HG02870 (cell line): ENCODE results near the gene GRM4.
"Not testable (repeated sequence)": the region's sequence is repeated elsewhere in the genome, so short reads cannot be mapped to it uniquely, and the experiment has no call there.

Experiments
- ATAC-seq: cut with Tn5 transposase; IDR thresholded peaks from one replicate; pipeline ENCODE4 v1.9.1; 2021; ENCODE audit warnings: mild to moderate bottlenecking, moderate library complexity; ENCODE audit not compliant: unreplicated experiment

The GRM4 gene

DNA sequence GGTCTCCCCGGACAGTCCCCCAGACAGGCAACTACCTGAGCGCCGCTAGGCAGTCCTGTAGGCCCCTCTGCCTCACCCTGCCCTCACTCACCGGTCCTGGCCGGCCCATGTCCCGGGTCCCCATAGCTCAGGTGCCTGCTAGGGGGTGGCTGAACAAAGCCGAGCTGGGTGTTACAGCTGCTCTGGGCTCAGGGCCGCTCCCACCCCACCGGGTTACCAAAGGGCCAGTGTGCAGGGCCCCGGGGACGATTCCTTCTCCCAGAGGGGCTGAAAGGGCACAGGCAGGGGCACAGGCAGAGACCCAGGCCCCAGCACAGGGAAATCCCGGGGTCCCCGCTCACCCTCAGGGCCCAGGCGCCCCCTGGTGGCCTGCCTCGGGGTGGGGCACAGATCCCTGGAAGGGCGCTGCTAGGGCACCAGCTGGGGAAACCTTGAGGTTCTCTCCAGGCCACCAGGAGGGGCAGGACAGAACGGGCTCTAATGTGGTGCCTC lies 118.4 kb downstream of the GRM4 start:
- no peak for ATAC-seq

DNA sequence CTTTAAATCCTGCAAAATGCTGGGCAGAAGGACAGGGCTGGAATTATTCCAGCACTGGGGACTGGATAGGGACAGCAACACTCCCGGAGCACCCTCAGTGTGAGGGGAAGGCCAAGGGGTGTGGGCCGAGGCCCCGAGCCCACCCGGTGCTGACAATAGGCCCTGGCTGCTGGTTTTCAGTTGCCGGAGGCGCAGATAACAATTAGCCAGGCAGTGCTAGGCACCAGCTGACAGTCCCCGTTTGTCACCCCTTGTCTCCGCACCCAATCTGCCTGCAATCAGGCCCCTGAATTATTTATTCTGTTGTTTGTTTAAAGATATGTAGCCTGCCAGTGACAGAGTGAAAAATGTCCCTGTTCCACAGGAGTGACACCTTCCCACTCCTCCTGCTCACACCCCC lies 120.0 kb downstream of the GRM4 start:
- no peak for ATAC-seq

DNA sequence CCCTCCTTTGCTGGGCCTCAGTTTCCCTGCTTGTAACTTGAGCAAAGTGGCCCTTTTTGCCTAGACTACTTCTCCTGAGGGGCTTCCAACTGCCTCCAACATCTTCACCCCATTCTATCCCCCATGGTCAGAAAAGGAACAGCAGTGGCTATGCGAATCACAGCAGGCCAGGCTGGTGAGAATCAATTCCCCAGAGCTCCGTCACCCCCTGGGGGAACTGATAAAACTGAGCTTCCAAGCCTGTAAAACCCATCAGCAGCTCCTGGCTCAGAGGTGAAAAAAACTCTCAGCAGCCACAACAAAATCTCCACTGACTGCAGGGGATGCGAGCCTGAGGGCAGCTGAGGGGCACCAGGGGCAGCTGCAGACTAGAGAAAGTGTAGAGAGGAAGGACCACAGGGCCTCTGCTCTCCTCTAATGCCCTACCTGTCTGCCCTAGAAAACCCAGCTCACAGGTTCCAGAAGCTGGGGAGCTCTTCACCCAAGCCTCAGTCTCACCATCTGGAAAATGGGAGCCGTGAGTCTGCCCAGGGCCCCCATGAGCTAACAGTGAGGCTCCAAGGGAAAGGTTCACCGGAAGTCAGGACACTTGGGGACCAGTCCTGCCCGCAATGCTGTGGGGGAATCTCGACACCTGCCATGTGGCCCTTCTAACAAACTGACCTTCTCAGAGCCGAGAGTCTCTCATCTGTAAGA lies 120.6 kb downstream of the GRM4 start:
- ATAC-seq, result no peak

DNA sequence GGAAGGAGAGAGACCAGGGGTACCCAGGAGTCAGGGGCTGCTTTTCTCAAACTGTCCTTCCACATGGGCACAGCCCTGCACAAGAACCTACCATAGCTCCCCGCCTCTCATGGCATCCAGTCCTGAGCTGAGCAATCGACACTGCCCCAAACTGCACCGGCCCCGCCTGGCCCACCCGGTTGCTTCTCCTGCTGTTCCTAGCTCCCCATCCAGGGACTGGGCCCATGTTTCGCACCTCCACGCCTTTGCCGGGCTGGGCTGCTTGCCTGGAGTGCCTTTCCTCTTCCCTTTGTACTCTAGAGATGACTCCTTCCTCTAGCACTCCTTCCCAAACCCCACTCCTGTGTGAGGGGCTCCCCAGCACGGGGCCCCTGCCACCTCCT lies 123.0 kb downstream of the GRM4 start:
- no peak for ATAC-seq

DNA sequence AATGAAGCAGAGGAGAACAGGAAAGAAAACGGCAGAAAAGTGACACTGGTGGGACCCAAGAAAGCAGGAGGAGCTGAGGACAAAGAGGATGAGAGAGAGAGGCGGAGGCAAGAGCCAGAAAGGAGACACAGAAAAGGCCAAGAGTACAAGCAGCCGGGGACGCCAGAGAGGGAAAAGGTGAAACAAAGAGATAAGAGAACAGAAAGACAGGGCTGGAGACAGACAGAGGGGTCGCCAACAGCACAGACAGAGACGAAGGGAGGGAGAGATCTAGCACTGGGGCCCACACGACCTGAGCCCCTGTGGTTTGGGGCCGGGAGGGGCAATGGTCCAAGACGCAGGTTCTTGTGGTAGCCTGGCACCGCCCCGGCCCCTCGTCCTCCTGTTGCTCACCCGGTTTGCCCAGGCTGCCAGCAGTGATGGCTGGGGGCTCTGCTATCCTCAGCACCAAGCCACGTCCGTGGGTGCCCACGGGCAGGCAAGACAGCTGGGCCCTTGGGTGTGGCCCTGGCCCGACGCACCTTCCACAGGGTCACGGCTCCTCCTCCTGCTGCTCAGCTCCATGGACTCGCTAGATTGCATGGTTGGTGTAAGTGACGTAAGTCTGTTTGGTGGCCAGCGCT lies 123.5 kb downstream of the GRM4 start:
- no peak for ATAC-seq

DNA sequence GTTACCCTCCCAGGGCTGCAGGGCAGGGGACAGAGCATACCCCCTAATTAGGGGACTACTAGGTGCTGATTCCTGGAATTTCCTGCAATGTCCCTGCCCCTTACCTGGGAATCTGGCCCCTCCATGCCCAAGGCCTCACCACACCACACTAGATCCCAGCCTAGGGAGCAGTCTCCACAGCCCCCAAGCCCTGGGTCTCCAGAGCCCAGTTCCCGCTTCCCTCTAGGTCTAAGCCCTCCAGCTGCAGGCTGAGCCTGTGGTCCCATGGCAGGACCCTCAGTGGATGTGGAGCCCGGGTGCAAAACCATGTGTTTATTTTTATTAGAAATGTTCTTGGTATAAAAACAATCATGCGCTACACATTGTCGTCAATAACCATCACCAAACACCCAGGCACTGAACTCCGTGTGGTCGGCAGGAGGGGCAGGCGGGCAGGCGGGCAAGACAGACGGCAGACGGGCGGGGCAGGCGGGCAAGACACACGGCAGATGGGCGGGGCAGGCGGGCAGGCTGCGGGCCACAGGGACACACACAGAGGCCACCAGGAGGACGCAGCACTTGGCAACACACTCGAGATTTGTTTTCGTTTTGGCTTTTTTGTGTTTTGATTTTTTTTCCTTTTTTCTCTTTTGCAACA lies 124.2 kb downstream of the GRM4 start:
- ATAC-seq, result no peak

DNA sequence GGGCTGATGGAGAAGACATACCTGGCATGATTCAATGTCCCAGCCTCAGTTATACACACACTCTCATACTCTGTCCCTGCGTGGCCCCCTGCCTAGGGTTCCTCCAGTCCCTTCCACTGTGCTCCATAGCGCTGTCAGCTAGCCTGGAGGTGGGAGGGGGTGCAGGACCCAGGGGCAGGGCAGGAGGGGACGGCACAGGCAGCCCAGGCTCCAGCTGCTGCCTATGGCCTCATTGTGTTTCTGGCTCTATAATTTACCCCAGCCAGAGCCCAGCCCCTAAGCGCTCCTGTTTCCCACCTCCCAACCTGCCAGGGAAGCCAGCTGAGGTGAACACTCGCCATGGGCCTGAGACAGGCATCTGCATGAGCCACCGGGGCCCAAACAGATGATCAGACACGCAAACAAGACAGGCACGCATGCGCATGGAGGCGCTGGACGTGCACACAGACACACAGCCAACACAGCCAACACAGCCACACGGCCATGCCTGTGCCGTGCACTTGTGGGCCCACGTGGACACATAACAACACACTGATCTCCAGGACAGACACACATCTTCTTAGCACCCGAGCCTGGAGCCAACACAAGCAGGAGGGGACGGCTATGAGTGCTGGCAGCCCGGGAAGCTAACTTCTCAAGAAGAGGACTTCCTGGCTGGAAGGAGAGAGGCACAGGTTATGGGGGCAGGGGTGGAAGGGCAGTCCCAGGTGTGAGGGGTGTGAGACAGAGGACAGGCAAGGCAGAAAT lies 124.9 kb downstream of the GRM4 start:
- ATAC-seq, result no peak

DNA sequence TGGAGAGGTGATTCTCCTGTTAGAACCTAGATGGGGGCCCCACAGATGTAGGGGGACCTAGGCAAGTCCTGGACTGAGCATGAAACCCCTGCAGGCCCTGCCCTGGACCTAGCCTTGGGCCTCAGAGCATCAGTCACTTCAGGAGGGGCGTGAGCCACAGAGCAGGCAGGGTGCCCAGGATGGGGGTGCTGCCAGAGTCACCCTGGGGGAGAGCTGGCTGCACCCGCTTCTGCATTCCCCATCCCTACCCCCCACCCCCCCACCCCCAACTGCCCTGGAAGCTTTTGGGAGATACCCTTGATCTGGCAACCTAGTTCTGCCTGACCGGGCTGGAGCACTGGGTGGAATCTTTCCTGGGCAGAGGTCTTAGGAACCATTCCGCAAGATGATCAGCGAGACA lies 125.6 kb downstream of the GRM4 start:
- no peak for ATAC-seq

DNA sequence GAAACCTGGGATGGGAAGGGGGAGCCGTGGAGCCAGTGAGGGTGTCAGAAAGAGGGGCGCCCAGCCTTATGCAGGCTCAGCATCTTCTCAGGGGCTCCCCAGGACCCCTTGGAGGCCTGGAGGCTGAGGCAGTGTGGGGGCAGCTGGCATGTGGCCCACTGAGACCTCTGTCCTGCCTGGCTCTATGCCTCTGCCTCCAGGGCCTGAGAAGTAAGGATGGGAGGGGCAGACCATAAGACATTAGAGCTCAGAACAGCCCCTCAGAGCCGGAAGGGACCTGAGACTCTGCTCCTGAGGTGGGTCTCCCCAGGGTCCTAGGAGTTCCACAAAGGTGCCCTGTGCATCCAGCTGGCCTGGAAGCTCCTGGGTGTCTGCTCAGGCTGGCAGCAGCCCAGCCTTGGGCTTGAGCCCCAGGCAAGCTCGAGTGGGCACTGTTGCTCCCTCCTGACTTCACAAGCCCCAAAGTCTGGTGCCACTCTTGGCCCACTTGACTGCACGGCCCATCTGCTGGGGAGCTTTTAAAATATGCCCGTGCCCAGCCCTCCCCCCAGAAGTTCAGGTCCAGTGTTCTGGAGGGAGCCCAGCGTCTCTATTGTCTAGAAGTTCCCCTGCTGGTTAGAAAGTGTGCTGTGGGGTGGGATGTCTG lies 126.8 kb downstream of the GRM4 start:
- no peak for ATAC-seq

DNA sequence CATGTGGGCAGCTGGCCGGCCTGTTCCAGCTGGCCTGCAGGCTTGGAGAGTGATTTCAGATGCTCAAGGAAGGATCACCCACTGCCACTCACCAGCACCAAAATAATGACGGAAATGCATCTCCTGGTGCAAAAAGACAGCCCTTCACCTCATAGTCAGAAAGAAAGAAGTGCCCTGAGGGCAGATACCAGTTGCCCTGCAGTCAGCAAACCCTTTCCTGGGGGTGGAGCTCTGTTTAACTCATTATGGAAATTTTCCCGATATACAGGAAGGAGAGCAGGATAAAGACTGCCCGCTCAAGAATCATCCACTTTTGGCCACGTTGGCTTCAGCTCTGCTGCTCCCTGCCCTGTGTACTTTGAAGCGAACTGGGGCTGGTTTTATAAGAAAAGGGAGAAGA lies 127.9 kb downstream of the GRM4 start:
- ATAC-seq, result no peak

DNA sequence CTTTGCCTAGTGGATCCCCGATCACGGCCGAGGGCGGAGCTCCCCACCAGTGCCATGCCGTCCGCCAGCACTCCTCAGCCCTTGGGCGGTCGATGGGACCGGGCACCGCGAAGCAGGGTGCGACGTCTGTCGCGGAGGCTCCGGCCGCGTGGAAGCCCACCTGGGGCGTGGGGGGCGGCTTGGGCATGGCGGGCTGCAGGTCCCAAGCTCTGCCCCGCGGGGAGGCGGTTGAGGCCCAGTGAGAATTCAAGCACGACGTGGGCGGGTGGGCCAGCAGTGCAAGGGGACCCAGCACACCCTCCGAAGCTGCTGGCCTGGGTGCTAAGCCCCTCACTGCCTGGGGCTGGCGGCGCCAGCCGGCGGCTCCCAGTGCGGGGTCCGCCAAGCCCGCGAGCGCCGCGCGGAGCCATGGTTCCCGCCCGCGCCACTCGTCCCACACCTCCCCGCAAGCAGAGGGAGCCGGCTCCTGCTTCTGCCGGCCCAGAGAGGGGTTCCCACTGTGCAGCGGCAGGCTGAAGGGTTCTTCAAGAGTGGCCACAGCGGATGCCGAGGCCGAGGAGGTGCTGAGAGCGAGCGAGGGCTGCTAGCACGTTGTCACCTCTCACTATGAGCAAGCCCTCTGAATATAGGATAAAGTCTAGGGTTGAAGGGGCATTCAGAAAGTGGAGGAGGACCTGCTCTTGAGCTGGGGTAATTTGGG lies 128.6 kb downstream of the GRM4 start:
- ATAC-seq, result no peak

DNA sequence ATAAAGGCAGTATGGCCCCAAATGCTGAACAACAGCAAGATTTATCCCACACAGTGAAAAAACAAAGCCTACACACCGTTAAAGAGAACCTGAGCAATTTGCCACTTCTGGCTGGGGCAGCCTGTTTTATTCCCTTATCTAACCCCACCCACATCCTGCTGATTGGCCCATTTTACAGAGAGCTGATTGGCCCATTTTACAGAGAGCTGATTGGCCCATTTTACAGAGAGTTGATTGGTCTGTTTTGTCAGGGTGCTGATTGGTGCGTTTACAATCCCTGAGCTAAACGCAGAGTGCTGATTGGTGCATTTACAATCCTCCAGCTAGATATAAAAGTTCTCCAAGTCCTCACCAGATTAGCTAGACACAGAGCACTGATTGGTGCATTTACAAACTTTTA lies 129.3 kb downstream of the GRM4 start:
- ATAC-seq, result not testable (repeated sequence)

DNA sequence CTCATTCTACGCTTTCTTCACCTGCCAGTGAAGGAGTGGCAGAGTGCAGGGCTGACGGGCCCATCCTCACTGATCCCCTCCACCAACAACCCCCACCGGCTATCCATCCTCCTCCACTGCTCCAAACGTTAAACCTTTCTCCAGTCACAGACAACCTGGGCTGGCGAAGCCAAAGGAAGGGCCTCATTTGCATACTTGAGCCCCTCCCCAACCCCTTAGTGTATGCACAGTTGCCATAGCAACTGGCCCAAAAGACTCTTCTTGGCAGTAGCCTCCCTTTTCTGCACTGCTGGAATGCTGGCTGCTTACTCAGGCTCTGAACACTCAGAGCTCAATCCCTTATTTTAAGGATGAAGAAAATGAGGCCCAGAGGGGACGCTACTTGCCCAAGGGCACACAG lies 130.3 kb downstream of the GRM4 start:
- ATAC-seq, result no peak

DNA sequence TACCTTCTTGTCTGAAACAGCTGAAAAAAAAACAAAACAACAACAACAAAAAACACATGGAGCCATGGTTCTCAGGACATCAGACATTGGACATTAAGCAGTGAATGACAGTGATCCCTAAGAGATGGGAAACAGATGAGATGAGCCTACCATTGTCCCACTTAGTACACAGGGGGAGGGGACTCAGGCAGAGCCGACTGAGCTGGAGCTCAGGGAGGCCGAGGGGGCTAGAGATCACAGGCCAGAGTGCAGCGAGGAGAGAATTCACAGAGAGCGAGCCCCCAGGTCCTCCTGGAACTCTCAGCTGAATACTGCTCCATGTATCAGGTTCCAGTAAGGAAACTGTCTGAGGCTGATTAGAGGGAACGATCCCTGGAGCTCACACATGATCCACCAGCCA lies 134.6 kb downstream of the GRM4 start:
- ATAC-seq, result no peak

DNA sequence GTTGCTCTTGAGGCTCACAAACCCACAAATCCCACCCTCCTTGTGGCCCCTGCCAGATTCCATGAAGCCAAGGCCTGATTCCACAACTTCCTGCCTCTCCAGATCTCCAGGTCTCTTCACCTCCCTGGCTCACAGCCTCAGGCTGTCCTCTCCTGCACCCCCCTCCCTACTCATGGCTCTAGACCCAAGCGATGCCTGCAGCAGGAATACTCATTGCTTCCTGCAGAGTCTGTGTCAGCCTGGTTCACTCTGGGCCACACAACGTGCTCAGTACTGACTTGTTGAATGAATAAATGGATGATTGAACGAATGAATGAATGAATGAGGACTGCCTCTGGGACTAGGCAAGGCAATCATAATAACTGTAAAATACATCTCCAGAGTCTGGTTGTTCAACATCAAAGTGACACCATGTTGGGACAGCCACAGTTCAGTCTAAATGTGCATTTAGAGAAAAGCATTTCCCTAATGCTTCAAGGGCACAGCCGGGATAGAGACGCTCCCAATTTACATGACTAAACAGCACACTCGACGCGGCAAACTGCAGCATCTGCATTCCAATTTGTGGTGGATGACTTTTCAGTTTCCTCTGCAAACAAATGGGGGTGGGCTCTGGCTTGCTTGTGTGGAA lies 139.9 kb downstream of the GRM4 start:
- ATAC-seq, result no peak

DNA sequence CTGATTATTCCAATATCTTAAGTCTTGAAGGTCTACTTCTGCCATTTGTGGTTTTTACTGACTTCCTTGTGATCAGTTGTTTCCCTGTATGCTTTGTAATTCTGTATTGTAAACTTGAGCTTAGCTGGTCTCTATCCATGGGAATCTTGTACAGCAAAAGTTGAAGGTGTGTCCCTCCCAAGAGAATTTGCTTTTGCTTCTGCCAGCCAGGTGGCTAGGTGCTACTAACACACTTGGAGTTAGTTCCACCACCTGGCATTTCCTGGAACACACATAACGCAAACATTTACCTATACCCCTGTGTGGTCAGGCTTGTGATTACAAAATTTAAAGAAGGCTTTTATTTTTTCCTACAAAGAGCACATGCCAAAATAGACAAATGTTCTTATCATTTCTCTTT lies 141.2 kb downstream of the GRM4 start:
- no peak for ATAC-seq

DNA sequence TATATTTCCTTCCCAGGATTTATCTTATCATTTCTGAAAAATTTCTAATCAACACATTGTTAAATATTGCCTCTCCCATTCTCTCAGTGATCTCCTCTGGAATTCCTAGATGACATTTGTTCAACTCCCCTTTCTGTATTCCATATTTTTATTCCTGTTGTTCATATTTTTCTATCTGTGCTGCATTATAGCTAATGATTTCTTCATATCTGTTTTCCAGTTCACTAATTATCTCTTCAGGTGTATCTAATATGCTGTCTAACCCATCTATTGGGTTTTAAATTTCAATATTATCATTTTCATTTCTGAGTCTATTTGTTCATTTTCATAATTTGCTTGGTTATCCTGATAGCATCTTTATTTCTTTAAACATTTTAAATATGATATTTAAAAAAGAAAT lies 141.9 kb downstream of the GRM4 start:
- no peak for ATAC-seq

DNA sequence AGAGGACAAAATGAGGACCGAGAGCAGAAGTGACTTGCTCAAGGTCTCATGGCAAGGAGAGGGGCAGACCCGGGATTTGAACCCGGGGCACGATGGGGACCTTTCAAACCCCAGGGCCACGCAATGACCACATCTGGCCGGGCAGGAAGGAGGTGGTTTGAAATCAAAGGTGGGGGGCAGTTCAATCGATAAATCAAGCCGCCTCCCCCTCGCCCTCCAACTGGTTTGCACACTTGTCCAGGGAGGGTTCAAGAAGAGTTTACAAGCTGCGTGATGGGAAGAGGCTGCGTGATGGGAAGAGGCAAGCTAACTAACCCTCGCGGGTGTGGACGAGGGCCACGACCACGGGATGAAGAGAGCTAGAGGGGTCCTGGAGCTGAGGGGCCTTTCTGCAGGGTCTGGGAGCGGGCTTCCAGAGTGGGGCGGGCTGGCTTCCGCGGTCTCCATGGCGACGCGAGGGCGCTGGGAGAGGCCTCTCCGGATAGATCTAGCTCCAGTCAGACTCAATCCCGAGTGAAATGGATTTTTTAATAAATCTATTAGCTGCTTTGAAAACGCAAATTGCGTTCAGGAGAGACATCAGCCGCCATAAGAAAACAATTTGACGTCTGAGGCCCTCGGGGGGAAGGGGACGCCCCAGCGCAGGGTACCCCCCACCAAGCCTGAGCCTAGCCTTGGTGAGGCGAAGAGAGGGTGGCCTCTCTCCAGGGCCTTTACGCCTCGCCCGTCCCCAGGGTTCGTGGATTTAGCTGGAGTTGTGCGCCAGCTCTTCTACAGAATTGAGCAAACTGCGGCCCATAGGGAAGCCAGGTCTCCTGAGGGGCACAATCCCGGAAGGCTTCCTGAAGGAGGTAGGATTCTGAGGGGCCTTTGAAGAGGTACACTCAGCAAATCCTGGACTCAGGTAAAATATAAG lies 143.9 kb downstream of the GRM4 start:
- no peak for ATAC-seq

DNA sequence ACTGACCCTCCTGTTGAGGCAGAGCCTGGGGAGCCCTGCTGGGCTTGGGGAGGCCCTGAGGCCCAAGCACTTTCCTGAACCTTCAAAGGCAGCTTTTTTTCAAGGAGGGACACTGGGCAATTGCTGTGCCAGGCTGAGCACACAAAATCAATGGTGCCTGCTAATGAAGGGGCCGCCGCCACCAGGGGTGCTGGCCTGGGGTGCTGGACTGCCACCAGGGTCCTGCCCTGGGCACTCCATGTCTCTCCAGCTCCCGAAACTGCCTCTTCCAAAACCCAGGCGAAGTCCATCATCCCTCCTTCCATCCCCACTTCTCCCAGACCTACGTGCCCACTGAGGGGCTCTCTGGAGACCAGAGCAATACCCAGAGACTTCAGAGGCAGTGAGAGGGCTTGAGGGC lies 145.6 kb downstream of the GRM4 start:
- no peak for ATAC-seq
